Endothelial cell of umbilical vein (primary cell): ENCODE results near the gene ADD2. TPM values are rescaled to one million over a fixed set of nuclear protein-coding genes. Genes with fewer than 3 reads are reported as not detected.

Experiments
- polyA plus RNA-seq, 4 experiments: library from polyadenylated mRNA; depleted of rRNA in 3 of 4; stranded (reverse) in 3 of 4; unstranded in 1 of 4; fragments of >200 nt; gene quantifications; 2 replicates each; pipeline versions ENCODE4 v1.2.1 to v1.2.3, GENCODE V29; 2011 to 2012; ENCODE audit warnings: missing spikeins in 1 of 4
- small RNA-seq: library from RNA; depleted of rRNA; stranded (forward); fragments of <200 nt; gene quantifications from one replicate; pipeline ENCODE3, GENCODE V24; 2012; ENCODE audit warnings: low replicate concordance, low read depth; ENCODE audit not compliant: insufficient read depth, insufficient read length
- total RNA-seq: library from RNA; stranded (reverse); gene quantifications from 2 replicates; pipeline ENCODE4 v1.2.3, GENCODE V29; 2021

The ADD2 gene
- total and polyA plus RNA-seq, 2 donors (not counting 3 experiments of a cell fraction or from before 2014, with no cell fraction given), result 0.17 TPM; not detected in 1

Small RNAs within 50 kb of the gene (small RNA-seq; reads per million reads assigned to genes)
- not detected for gene HMGN2P21

Other genes starting within 250 kb of the ADD2 start
- 0.12 and 0.22 TPM in 2 replicates for gene TGFA, start 214.4 kb downstream of the ADD2 start, total RNA-seq
- 0.19 and 0.32 TPM in 2 replicates for gene TGFA, start 214.4 kb downstream of the ADD2 start, polyA plus RNA-seq
- gene FIGLA, start 22.4 kb upstream of the ADD2 start, total RNA-seq, result not detected in 2 replicates
- gene FIGLA, start 22.4 kb upstream of the ADD2 start, polyA plus RNA-seq, result not detected in 2 replicates
- not detected in 2 replicates for gene CLEC4F, start 52.4 kb upstream of the ADD2 start, total RNA-seq
- gene CLEC4F, start 52.4 kb upstream of the ADD2 start, polyA plus RNA-seq, result not detected in 2 replicates
- gene CD207, start 67.6 kb upstream of the ADD2 start, total RNA-seq, result not detected in 2 replicates
- not detected in 2 replicates for gene CD207, start 67.6 kb upstream of the ADD2 start, polyA plus RNA-seq
- 0.28 TPM in 1 of 2 replicates, not detected in the other for gene VAX2, start 132.4 kb upstream of the ADD2 start, total RNA-seq
- gene VAX2, start 132.4 kb upstream of the ADD2 start, polyA plus RNA-seq, result 0.57 and 0.89 TPM in 2 replicates
- gene ATP6V1B1, start 167.7 kb upstream of the ADD2 start, total RNA-seq, result 0.60 and 0.77 TPM in 2 replicates
- gene ATP6V1B1, start 167.7 kb upstream of the ADD2 start, polyA plus RNA-seq, result 0.35 TPM in 1 of 2 replicates, not detected in the other
- gene ANKRD53, start 210.4 kb upstream of the ADD2 start, total RNA-seq, result 1.3 and 2.2 TPM in 2 replicates
- 1.4 and 1.7 TPM in 2 replicates for gene ANKRD53, start 210.4 kb upstream of the ADD2 start, polyA plus RNA-seq
- 63.3 and 71.2 TPM in 2 replicates for gene TEX261, start 226.7 kb upstream of the ADD2 start, total RNA-seq
- 98.0 and 98.1 TPM in 2 replicates for gene TEX261, start 226.7 kb upstream of the ADD2 start, polyA plus RNA-seq